K562 (cell line): ENCODE results near the gene LUZP1. TPM values are rescaled to one million over a fixed set of nuclear protein-coding genes. Genes with fewer than 3 reads are reported as not detected.

Source experiments
- CREBBP ChIP-seq: IDR thresholded peaks from one replicate; pipeline ENCODE4 v1.6.1; 2012; ENCODE audit warnings: low read depth, mild to moderate bottlenecking, control low read depth, inconsistent platforms, low read length
- GTF2A2 ChIP-seq: IDR thresholded peaks from 2 replicates; pipeline ENCODE4 v1.6.1; 2016; ENCODE audit warnings: mild to moderate bottlenecking, missing genetic modification characterization, missing compliant biosample characterization
- KDM2B ChIP-seq: fragments of 250-450 bp; sonication (Bioruptor Pico); IDR thresholded peaks from 2 replicates; pipeline ENCODE4 v1.8.0; 2021; ENCODE audit warnings: mild to moderate bottlenecking, moderate library complexity
- KDM5B ChIP-seq: fragments of 200-600 bp; sonication (generic); IDR thresholded peaks from 2 replicates; pipeline ENCODE4 v1.6.1; 2012; ENCODE audit warnings: low read depth, mild to moderate bottlenecking, moderate library complexity, low read length, control low read depth, inconsistent platforms; ENCODE audit not compliant: insufficient replicate concordance
- MTA1 ChIP-seq: fragments of 450-650 bp; IDR thresholded peaks from 2 replicates; pipeline ENCODE4 v1.6.1; 2017; ENCODE audit warnings: borderline replicate concordance
- NCOR1 ChIP-seq: fragments of 450-650 bp; IDR thresholded peaks from 2 replicates; pipeline ENCODE4 v1.6.1; 2016; ENCODE audit warnings: mild to moderate bottlenecking, moderate library complexity
- POLR2B ChIP-seq: fragments of 450-650 bp; IDR thresholded peaks from 2 replicates; pipeline ENCODE4 v1.6.1; 2018; ENCODE audit warnings: low read depth; ENCODE audit not compliant: partially characterized antibody
- RB1 ChIP-seq: fragments of 450-650 bp; IDR thresholded peaks from 2 replicates; pipeline ENCODE4 v1.6.1; 2017; ENCODE audit warnings: low read depth, mild to moderate bottlenecking
- SRSF7 ChIP-seq: fragments of 200-400 bp; formaldehyde crosslinking; optimal IDR thresholded peaks from 2 replicates; pipeline ENCODE3; 2017; ENCODE audit warnings: mild to moderate bottlenecking, low read depth, low read length
- STAG1 ChIP-seq: sonication (generic); formaldehyde crosslinking; IDR thresholded peaks from 2 replicates; pipeline ENCODE4 v1.5.0; 2020; ENCODE audit warnings: missing genetic modification reagents, borderline replicate concordance
- ZBTB1 ChIP-seq: sonication (generic); formaldehyde crosslinking; IDR thresholded peaks from 2 replicates; pipeline ENCODE4 v1.8.1; 2023; ENCODE audit warnings: missing genetic modification reagents, low read depth, mild to moderate bottlenecking, borderline replicate concordance
- ZNF3 ChIP-seq: fragments of 250-450 bp; sonication (Bioruptor Pico); IDR thresholded peaks from 2 replicates; pipeline ENCODE4 v1.5.0; 2021; ENCODE audit warnings: mild to moderate bottlenecking, moderate library complexity
- polyA plus RNA-seq, 8 experiments: library from polyadenylated mRNA; depleted of rRNA in 4 of 8; stranded (reverse) in 5 of 8; unstranded in 3 of 8; fragments of >200 nt; fragmentation: Nextera tagmentation in 2 of 8; fragmentation: Illumina TruSeq in 1 of 8; extraction: Ambion mirVana in 2 of 8; extraction: Trizol in 1 of 8; gene quantifications; 2 replicates each; pipeline versions ENCODE4 v1.2.1 to v1.2.3, GENCODE V29; 2011 to 2014; ENCODE audit warnings: inconsistent platforms in 1 of 8, missing spikeins in 1 of 8
- total RNA-seq, 7 experiments: library from RNA; depleted of rRNA in 6 of 7; stranded (reverse); fragments of >200 nt in 6 of 7; fragmentation: Illumina TruSeq in 2 of 7; extraction: Trizol in 2 of 7; gene quantifications; 2 replicates each; pipeline versions ENCODE4 v1.2.1 to v1.2.3, GENCODE V29; 2011 to 2021; ENCODE audit warnings: low replicate concordance in 1 of 7
- TF ChIP-seq, protein P1 (sequence below): fragments of 450-650 bp; formaldehyde crosslinking; IDR thresholded peaks from 2 replicates; pipeline ENCODE4 v1.4.0; 2020; ENCODE audit warnings: mild to moderate bottlenecking
- TF ChIP-seq, protein P2 (sequence below): fragments of 250-450 bp; sonication (Bioruptor Pico); IDR thresholded peaks from 2 replicates; pipeline ENCODE4 v1.4.0; 2020; ENCODE audit warnings: borderline replicate concordance
- TF ChIP-seq, protein P3 (sequence below): fragments of 450-650 bp; formaldehyde crosslinking; IDR thresholded peaks from 2 replicates; pipeline ENCODE4 v1.4.0; 2020; ENCODE audit warnings: mild to moderate bottlenecking, mixed read lengths
- TF ChIP-seq, protein P4 (sequence below): fragments of 450-650 bp; IDR thresholded peaks from one replicate; pipeline ENCODE4 v1.6.1; 2018; ENCODE audit warnings: mild to moderate bottlenecking, moderate library complexity; ENCODE audit not compliant: partially characterized antibody
- TF ChIP-seq, protein P5 (sequence below), 2 experiments: IDR thresholded peaks; 2 replicates each; pipeline ENCODE4 v1.6.1; 2011; ENCODE audit warnings: borderline replicate concordance in 1 of 2, control low read depth in 1 of 2, low read depth in 1 of 2, low read length in 1 of 2, mild to moderate bottlenecking in 1 of 2, mixed read lengths in 1 of 2, moderate library complexity in 1 of 2; ENCODE audit not compliant: insufficient read depth in 1 of 2, insufficient read length in 1 of 2, poor library complexity in 1 of 2, severe bottlenecking in 1 of 2; ENCODE audit errors: extremely low read depth in 1 of 2
- TF ChIP-seq, protein P6 (sequence below): fragments of 450-650 bp; conservative IDR thresholded peaks from 2 replicates; pipeline ENCODE4 v1.6.1; 2016; ENCODE audit warnings: missing genetic modification characterization, low read depth, mild to moderate bottlenecking, control low read depth, missing compliant biosample characterization

LUZP1 gene
- total and polyA plus RNA-seq, 9 of the 15 experiments (the other 6 are each of a cell fraction or from before 2014, with no cell fraction given) = 6.5 to 19.1 (median 12.4) TPM

DNA sequence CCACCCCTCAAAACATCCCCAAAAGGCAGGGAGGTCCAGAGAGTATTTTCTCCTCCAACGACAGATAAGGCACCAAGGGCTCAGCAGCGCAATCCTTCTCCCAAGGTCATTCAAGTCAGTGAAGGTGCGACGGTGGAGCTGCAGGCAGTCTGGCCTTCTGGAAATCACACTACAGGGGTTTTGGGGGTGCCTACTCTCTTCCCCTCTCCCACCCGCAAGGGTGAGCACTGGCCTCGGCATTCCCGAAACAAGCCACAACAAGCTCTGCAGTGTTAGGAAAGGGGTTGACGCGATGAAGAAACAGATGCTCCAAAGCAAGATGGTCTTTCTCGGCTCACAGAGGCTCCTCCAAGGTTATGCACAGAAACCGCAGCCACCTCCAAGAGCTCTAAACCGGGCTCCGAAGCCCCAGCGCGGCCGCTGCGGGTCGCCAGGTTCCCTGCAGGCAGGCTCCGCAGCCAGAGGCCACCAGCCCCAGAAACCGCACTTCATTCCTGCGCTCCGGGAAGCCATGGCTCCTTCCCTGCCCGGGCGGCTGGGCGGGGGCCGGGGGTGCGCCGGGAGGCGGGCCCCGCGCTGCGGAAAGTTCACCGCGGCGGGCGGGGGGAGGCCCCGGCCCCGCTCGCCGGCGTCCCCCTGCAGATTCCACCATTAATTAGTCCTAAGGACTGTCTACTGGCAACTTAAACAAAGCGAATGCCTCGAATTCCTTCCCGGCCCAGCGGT is 1.1 kb downstream of the LUZP1 start (continued):
- TF ChIP-seq, protein P1, sequence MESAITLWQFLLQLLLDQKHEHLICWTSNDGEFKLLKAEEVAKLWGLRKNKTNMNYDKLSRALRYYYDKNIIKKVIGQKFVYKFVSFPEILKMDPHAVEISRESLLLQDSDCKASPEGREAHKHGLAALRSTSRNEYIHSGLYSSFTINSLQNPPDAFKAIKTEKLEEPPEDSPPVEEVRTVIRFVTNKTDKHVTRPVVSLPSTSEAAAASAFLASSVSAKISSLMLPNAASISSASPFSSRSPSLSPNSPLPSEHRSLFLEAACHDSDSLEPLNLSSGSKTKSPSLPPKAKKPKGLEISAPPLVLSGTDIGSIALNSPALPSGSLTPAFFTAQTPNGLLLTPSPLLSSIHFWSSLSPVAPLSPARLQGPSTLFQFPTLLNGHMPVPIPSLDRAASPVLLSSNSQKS (CRISPR knock-in tag) = no peak
- no peak for TF ChIP-seq MTA1
- TF ChIP-seq NCOR1 = no peak
- TF ChIP-seq, protein P2, sequence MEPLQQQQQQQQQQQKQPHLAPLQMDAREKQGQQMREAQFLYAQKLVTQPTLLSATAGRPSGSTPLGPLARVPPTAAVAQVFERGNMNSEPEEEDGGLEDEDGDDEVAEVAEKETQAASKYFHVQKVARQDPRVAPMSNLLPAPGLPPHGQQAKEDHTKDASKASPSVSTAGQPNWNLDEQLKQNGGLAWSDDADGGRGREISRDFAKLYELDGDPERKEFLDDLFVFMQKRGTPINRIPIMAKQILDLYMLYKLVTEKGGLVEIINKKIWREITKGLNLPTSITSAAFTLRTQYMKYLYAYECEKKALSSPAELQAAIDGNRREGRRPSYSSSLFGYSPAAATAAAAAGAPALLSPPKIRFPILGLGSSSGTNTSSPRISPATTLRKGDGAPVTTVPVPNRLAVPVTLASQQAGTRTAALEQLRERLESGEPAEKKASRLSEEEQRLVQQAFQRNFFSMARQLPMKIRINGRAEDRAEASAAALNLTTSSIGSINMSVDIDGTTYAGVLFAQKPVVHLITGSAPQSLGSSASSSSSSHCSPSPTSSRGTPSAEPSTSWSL (CRISPR knock-in tag) = 0 out of 2 replicates have a peak, but pooled peaks have one; percentile 14
- TF ChIP-seq ZBTB1 (CRISPR knock-in tag) = peak; percentile 85
- no peak for TF ChIP-seq STAG1 (CRISPR knock-in tag)
- TF ChIP-seq RB1 = peak; percentile 48; the same call in 1 of the 2 replicates
- TF ChIP-seq POLR2B = no peak
- TF ChIP-seq CREBBP = no peak
- no peak for TF ChIP-seq GTF2A2 (tag)
- TF ChIP-seq, protein P3, sequence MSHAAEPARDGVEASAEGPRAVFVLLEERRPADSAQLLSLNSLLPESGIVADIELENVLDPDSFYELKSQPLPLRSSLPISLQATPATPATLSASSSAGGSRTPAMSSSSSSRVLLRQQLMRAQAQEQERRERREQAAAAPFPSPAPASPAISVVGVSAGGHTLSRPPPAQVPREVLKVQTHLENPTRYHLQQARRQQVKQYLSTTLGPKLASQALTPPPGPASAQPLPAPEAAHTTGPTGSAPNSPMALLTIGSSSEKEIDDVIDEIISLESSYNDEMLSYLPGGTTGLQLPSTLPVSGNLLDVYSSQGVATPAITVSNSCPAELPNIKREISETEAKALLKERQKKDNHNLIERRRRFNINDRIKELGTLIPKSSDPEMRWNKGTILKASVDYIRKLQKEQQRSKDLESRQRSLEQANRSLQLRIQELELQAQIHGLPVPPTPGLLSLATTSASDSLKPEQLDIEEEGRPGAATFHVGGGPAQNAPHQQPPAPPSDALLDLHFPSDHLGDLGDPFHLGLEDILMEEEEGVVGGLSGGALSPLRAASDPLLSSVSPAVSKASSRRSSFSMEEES (CRISPR knock-in tag) = no peak
- TF ChIP-seq SRSF7 = no peak
- TF ChIP-seq, protein P4, sequence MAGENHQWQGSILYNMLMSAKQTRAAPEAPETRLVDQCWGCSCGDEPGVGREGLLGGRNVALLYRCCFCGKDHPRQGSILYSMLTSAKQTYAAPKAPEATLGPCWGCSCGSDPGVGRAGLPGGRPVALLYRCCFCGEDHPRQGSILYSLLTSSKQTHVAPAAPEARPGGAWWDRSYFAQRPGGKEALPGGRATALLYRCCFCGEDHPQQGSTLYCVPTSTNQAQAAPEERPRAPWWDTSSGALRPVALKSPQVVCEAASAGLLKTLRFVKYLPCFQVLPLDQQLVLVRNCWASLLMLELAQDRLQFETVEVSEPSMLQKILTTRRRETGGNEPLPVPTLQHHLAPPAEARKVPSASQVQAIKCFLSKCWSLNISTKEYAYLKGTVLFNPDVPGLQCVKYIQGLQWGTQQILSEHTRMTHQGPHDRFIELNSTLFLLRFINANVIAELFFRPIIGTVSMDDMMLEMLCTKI = no peak
- TF ChIP-seq, protein P5, sequence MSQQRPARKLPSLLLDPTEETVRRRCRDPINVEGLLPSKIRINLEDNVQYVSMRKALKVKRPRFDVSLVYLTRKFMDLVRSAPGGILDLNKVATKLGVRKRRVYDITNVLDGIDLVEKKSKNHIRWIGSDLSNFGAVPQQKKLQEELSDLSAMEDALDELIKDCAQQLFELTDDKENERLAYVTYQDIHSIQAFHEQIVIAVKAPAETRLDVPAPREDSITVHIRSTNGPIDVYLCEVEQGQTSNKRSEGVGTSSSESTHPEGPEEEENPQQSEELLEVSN (IDR thresholded peaks at IDR 0.05; ENCODE audit: borderline replicate concordance in 1 of 2, extremely low read depth in 1 of 2, insufficient read depth in 1 of 2, insufficient read length in 1 of 2, low read depth in 1 of 2, low read length in 1 of 2, poor library complexity in 1 of 2, severe bottlenecking in 1 of 2) = no peak
- no peak for TF ChIP-seq ZNF3 (CRISPR knock-in tag)
- no peak for TF ChIP-seq KDM5B
- no peak for TF ChIP-seq KDM2B (CRISPR knock-in tag)
- TF ChIP-seq, protein P6, sequence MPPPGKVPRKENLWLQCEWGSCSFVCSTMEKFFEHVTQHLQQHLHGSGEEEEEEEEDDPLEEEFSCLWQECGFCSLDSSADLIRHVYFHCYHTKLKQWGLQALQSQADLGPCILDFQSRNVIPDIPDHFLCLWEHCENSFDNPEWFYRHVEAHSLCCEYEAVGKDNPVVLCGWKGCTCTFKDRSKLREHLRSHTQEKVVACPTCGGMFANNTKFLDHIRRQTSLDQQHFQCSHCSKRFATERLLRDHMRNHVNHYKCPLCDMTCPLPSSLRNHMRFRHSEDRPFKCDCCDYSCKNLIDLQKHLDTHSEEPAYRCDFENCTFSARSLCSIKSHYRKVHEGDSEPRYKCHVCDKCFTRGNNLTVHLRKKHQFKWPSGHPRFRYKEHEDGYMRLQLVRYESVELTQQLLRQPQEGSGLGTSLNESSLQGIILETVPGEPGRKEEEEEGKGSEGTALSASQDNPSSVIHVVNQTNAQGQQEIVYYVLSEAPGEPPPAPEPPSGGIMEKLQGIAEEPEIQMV (tag) = no peak
